GM10266 (cell line): ENCODE results near the gene BCAR1.
A peak's percentile ranks its signal among the peaks of the same experiment; 100 is the strongest.

ENCODE experiments used
- DNase-seq: peaks from one replicate; pipeline ENCODE4 v3.0.0; 2012; ENCODE audit errors: extremely low spot score
- CTCF ChIP-seq: IDR thresholded peaks from 2 replicates; pipeline ENCODE4 v1.5.1; 2012; ENCODE audit warnings: mild to moderate bottlenecking, low read depth; ENCODE audit not compliant: control insufficient read depth, insufficient read depth; ENCODE audit errors: missing control alignments

Gene BCAR1

GRCh38 chr16:75263291-75263962, 12.0 kb upstream of the BCAR1 start:
- TF ChIP-seq CTCF, result no peak
- DNase-seq, result peak; percentile 9

- TF ChIP-seq CTCF, result no peak
- DNase-seq, result no peak
Observed at GRCh38 chr16:75262800-75263127, 11.3 kb upstream of the BCAR1 start.

DNA sequence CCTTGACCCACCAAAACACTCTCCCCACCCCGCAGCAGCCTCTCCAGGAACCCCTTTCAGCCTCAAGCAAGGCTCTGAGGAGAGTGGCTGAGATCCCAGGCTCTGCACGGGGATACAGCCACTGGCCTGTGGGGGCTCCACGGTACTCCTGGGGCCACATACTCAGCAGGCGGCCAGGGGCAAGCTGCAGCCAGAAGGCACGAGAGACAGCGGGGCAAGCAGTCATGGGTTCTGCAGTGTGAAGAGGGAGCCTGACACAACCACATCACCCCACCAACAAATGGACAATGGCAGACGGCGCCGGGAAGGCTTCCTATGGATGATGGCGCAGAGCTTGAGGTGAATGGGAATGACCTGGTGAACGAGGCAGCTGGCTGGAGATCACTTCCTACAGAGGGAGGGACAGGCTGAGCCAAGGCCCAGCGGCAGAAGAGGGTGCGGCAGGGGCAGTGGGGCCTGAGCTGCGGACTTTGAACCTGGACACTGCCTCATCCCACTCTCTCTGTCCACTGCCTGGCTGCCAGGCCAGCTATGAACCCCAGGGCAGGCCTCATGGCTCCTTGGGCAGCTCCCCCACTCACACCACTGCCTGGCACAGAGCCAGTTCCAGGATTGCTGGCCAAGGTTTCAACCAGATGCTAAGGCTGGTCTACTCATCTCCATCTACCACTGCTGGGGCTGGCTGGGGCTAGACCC, 10.8 kb upstream of the BCAR1 start:
- DNase-seq, result peak; percentile 7
- no peak for TF ChIP-seq CTCF

DNA sequence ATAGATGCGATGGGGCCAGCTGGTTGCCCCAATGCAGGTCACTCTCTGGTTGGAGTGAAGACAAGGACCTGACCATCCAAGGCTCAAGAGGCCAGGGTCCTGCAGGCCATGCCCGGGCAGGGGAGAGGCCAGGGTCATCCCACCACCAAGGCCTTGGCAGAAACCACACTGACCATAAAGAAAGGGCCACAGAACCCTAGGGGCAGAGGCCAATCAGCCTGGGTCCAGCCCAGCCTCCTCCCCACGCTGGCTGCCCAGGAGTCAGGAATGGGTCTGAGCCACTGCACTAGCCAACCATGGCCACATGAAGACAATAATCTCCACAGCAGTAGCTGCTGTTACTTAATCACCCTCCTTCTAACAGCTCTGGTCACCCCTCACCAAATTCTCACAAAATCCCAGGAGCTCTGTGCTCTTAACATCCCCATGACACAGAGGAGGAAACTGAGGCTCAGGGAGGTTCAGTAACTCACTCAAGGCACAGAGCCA, 10.2 kb upstream of the BCAR1 start:
- no peak for TF ChIP-seq CTCF
- peak; percentile 6 for DNase-seq

GRCh38 chr16:75260851-75261589, 9.6 kb upstream of the BCAR1 start:
- peak; percentile 5 for DNase-seq
- TF ChIP-seq CTCF, result no peak

- no peak for TF ChIP-seq CTCF
- no peak for DNase-seq
Observed at GRCh38 chr16:75258807-75259141, 7.3 kb upstream of the BCAR1 start.
